GM18951 (cell line): ENCODE results near the gene ATOH8.

Source experiments
- POLR2A ChIP-seq: IDR thresholded peaks from 4 replicates; pipeline ENCODE4 v1.6.1; 2011; ENCODE audit warnings: mild to moderate bottlenecking; ENCODE audit not compliant: insufficient read length, insufficient read depth; ENCODE audit errors: extremely low read depth
- in situ Hi-C: fragments of 300-500 bp; cut with MboI; formaldehyde crosslinking; loops from one replicate; pipeline ENCODE4 v1.12.0; 2022; ENCODE audit warnings: low sequenced_read_pairs, mixed read lengths, inconsistent platforms; ENCODE audit not compliant: unreplicated experiment

The ATOH8 gene

GRCh38 chr2:85797263-85797660 lies 43.5 kb downstream of the ATOH8 start:
- TF ChIP-seq POLR2A: no peak
- in situ Hi-C loops: no loop called here

GRCh38 chr2:85797921-85798320 lies 44.1 kb downstream of the ATOH8 start:
- no peak for TF ChIP-seq POLR2A
- in situ Hi-C loops: no loop called here

DNA sequence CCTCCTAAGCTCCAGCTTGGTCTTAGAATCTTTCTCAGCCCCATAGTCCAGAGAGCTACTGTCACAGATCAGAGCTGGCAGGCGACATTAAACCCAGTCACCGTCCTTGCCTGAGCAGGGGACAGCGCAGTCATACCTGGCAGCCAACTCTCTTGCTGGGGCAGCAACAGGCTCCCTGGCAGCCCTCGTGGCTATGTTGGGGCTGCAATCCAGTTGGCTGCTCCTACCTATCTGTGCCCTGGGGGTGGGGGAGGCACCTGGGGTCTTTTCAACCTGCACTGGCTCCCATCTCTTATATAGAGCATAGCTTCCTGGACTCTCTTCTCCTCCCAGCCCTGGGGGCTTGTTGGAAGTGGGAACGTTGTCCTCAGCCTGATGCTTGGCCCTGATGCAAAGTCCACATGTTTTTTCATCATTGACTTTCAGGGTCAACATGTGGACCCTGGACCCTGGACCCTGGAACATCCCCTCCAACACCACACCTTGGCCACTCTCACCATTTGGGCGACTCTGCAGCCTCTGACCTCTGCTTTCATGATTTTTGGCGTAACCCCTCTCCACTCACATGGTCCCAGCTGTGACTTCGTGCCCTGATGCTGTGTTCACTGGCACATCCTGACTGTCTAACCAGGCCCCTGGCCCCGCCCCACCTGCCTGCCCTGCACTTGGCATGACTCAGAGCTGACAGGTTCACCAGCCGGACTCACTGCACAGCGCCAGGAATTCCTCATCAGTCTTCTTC lies 45.6 kb downstream of the ATOH8 start:
- in situ Hi-C loops: no loop called here
- no peak for TF ChIP-seq POLR2A

DNA sequence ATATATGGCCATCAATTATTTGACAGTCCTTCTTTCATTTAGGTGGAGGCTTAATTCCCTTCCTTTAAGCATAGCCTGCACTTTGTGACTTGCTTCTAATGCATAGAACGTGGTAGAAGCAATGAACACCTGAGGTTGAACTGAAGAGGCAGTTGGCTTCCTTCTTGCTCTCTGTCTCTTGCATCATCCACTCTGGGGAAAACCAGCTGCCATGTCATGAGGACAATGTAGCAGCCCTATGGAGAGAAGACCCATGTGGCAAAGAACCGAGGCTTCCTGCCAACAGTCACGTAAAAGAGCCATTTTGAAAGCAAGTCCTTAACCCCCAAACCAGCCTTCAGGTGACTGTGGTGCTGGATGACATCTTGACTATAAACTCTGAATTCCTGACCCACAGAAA lies 46.8 kb downstream of the ATOH8 start:
- TF ChIP-seq POLR2A: no peak
- in situ Hi-C loops: no loop called here

DNA sequence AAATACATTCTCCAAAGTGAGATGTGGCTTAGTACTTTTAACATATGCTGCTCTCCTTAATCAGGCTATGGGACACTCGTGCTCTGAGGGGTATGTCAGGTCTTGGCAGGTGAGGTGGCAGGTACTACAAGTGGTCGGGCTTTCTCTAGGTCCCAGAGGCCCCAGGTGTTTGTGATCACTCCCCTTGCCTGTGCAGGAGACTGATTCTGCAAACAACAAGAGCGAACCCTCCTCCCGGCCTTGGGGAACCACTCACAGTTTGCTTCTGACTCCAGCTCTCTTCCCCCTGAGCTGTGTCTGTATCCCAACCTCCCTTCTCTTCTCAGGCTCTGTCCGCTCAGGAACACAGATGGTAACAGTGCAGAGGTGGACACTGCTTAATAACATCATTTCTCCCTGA lies 48.1 kb downstream of the ATOH8 start:
- no peak for TF ChIP-seq POLR2A
- in situ Hi-C loops: no loop called here

DNA sequence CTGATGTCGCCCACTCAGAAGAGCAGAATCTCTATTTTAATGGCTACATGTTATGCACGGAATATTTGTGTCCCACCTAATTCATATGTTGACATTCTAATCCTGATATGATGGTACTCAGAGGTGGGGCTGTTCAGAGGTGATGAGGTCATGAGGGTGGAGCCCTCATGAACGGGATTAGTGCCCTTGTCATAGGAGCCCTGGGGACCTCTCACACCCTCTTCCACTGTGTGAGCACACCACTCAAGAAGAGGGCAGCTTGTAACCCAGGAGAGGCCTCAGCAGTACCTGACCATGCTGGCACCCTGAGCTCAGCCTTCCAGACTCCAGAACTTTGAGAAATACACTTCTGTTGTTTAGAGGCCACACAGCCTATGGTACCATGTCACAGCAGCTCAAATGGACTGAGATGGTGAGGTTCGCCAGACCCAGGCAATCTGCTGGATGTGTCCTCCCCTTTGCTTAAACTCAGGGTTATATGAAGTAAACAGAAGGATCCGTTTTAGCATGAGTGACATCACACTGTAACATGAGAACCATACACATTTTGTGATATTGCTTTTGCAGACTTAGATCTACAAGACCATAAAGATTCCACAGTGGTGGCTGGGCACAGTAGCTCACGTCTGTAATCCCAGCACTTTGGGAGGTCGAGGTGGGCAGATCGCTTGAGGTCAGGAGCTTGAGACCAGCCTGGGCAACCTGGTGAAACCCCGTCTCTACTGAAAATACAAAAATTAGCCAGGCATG lies 48.7 kb downstream of the ATOH8 start:
- in situ Hi-C loops: no loop called here
- TF ChIP-seq POLR2A: no peak

DNA sequence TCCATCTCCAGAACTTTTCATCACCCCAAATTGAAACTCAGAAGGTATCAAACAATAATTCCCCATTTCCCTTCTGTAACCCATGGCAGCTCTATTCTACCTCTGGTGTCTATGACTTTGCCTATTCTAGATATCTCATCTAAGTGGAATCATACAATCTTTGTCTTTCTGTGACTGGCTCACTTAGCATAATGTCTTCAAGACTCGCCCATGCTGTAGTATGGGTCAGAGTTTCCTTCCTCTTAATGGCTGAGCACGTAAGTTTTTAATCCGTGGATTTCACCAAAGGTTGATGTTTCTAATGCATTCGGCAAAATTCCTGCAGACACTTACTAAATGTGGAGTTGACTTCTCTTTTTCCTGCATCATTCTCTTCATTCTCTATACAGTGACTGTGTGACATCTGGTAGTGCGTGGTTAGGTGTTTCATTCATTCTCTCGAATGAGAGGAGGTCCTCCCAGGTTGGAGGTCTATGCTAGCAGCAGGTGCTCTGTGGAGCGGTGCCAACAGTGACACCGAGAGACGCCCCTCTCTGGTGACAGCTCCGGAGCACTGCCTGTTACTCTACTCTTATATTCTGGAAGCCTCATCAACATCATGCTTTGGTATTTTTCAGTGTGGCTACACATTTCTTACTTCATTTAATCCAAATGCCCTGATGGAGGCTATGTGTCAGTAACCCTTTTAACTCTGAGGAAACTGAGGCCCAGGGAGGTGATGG lies 50.1 kb downstream of the ATOH8 start:
- in situ Hi-C loops: no loop called here
- no peak for TF ChIP-seq POLR2A

DNA sequence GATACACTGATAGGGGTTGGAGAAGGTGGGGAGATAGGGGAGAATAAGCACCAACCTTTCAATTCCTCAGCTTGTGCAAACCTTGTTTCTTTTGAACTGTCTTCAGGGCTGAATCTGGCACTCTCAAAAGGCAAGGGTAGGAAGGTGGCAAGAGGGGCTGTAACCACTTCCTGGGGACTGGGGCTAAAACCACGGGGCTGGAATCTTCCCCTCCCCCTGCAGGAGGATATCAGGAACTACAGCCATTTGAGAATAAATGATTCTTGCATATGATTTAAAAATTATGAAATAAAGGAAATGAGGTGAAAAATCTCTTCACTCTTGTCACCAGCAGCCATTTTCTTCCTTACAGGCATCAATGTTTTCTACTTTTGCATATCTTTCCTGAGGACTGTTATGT lies 50.8 kb downstream of the ATOH8 start:
- in situ Hi-C loops: no loop called here
- TF ChIP-seq POLR2A: no peak

DNA sequence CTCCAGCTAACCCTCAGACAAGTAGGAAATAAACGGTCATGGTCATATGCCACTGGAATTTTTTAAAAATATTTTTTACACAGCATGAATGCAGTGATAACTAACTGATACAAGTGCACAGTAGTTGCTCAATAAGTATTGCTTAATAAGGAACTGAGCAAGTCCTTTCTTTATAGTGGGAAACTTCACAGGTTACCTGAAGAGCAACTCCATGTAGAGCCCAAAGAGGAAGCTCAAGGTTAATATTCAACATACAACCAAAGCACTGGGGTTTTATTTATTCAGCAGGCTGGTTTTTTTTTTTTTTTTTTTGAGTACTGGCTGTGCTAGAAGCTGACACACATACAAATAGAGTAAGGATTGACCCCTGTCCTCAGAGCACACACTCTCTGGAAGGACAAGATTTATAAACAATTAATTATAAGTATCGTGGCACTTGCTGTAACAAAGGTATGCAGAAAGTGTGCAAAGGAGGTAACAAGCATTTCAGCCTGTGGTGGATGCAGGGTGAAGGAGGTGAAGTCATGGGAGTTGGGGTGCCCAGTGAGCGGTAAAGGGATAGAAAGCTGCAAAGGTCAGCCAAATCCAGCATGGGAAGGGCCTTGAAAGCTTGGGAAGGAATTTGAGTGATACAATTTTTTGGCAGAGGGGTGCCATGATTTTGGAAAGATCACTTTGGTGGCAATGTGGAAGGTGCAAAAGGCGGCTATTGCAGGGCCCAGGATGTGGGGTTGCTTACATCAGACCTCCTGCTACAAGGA lies 52.7 kb downstream of the ATOH8 start:
- in situ Hi-C loops: no loop called here
- no peak for TF ChIP-seq POLR2A

- no peak for TF ChIP-seq POLR2A
- in situ Hi-C loops: no loop called here
These were observed 54.0 kb downstream of the ATOH8 start for GRCh38 chr2:85807756-85808155.

- in situ Hi-C loops: loop anchor here (5.0 kb wide), 1 partner anchor 73 kb away; no protein-coding TSS in a partner anchor
- TF ChIP-seq POLR2A: no peak
These were observed 56.8 kb downstream of the ATOH8 start for GRCh38 chr2:85810371-85811179.

DNA sequence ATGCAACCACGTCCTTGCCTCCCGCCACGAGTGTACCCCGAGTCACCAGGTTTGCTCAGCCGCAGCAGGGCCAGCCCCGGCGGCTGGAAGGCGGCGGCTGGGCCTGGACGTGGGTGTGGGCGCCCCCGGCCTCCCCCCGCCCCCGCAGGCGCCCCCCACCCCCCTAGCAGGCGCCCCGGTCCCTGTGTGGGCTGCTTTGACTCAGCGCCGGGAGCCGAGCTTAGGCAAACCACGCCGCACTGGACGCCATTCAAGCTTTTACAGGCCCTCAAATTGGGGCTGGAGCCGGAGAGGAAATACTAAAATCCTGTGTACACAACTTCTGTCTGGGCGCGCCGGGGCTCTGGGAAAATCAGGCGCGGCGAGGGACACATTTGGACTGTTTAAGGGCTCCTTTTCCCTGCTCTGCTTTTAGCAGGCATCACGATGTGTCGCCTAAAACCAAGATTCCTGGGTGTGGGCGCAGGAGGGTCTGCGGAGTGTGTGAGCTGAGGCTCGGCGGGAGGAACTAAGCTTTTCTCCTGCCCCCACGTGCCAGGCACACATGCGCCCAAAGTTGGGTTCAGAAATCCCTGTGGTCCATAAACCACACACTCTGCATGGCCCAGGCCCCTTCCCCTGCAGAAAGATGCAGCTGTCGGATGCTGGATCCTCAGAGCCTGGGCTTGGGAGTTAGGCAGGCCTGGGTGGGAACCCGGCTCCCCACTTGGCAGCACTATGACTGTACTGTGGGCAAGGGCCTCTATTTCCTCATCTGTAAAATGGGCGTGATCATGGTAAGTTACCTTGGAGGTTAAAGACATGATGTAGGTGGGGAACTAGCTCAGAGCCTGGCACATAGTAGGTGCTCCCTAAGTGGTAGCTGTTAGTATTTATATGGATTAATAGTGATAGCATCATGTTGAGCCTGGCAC lies 57.6 kb downstream of the ATOH8 start:
- in situ Hi-C loops: loop anchor here (5.0 kb wide), 1 partner anchor 74 kb away; no protein-coding TSS in a partner anchor

More for the DNA sequence above, 57.6 kb downstream of the ATOH8 start:
- TF ChIP-seq POLR2A: no peak
